PC-9 (cell line): ENCODE data around the gene PRDM16.

Experiments used
- EZH2 ChIP-seq: fragments of 200-600 bp; sonication (generic); IDR thresholded peaks from 2 replicates; pipeline ENCODE4 v1.8.0; 2017; ENCODE audit warnings: antibody characterized with exemption, low read depth
- TF ChIP-seq, protein P1 (sequence below): fragments of 200-600 bp; sonication (generic); conservative IDR thresholded peaks from 2 replicates; pipeline ENCODE4 v1.6.1; 2017; ENCODE audit warnings: mixed run types, antibody characterized with exemption, mild to moderate bottlenecking, moderate library complexity

DNA sequence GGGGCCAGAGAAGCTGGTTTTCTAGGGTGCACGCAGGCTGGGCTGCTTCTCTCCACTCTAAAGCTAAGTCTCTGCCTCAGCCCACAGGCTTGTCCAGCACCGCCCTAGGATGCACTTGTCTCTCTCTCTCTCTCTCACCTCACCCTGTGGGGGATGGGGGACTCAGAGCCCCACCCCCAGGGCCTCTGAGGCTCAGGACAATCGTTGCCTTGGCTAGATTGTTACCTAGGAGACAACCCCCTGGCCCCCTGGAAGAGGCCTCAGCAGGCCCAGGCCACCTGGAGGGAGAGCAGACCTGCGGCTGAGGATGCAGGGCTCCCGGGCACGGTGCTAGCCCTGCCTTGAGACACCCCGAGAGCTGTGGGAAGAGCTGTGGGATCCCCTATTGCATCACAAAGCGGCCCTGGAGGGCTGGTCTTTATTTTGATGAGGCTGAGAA lies 47.8 kb upstream of the PRDM16 start, which contains the start of gene ACTRT2:
- TF ChIP-seq, protein P1, sequence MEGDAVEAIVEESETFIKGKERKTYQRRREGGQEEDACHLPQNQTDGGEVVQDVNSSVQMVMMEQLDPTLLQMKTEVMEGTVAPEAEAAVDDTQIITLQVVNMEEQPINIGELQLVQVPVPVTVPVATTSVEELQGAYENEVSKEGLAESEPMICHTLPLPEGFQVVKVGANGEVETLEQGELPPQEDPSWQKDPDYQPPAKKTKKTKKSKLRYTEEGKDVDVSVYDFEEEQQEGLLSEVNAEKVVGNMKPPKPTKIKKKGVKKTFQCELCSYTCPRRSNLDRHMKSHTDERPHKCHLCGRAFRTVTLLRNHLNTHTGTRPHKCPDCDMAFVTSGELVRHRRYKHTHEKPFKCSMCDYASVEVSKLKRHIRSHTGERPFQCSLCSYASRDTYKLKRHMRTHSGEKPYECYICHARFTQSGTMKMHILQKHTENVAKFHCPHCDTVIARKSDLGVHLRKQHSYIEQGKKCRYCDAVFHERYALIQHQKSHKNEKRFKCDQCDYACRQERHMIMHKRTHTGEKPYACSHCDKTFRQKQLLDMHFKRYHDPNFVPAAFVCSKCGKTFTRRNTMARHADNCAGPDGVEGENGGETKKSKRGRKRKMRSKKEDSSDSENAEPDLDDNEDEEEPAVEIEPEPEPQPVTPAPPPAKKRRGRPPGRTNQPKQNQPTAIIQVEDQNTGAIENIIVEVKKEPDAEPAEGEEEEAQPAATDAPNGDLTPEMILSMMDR = no peak
- no peak for TF ChIP-seq EZH2
